AG04450 (cell line): ENCODE results near the gene FAM171A2. TPM values are rescaled to one million over a fixed set of nuclear protein-coding genes. Genes with fewer than 3 reads are reported as not detected.

Experiments
- CTCF ChIA-PET: fragments of 300-600, 350-600 bp; formaldehyde crosslinking; extraction: SDS; loops from one replicate; lab custom pipeline; 2022; ENCODE audit warnings: antibody characterized with exemption, inconsistent platforms; lab: Charles Lee
- POLR2A ChIA-PET: fragments of 350-600 bp; formaldehyde crosslinking; extraction: SDS; loops from one replicate; lab custom pipeline; 2021; ENCODE audit warnings: antibody characterized with exemption, inconsistent platforms; lab: Yijun Ruan, JAX
- DNase-seq: peaks from one replicate; pipeline ENCODE4 v3.0.0-alpha.2; 2011; ENCODE audit warnings: low read depth, low spot score
- H3K27ac ChIP-seq: one replicate; pipeline ENCODE4 v1.5.1; 2012; ENCODE audit warnings: low read depth, low read length, control low read depth
- H3K27me3 ChIP-seq: one replicate; pipeline ENCODE4 v1.6.0; 2012; ENCODE audit warnings: low read length; ENCODE audit not compliant: control insufficient read depth, insufficient read depth
- H3K4me3 ChIP-seq: 2 replicates; pipeline ENCODE4 v1.5.1; 2011; ENCODE audit warnings: mild to moderate bottlenecking, low read depth, low read length, control low read depth
- H3K9me3 ChIP-seq: 2 replicates; pipeline ENCODE4 v1.5.1; 2012; ENCODE audit warnings: low read length; ENCODE audit not compliant: control insufficient read depth, insufficient read depth
- polyA plus RNA-seq: library from polyadenylated mRNA; depleted of rRNA; stranded (reverse); fragments of >200 nt; gene quantifications from 2 replicates; pipeline ENCODE4 v1.2.3, GENCODE V29; 2011
- TF ChIP-seq, protein P1 (sequence below): IDR thresholded peaks from 2 replicates; pipeline ENCODE4 v1.5.1; 2011; ENCODE audit warnings: low read depth, low read length, control low read depth, inconsistent platforms

FAM171A2 gene
- polyA plus RNA-seq, 1 experiment, result 5.3 TPM

- no peak overlapping the region for H3K4me3 ChIP-seq
- ChIA-PET POLR2A (no interaction called here), CTCF (interaction anchor here (0.7 kb wide), 1 partner anchor 9 kb away, joined by 3 read pairs; no protein-coding TSS in a partner anchor)
- no peak overlapping the region for H3K27ac ChIP-seq
- peaks cover 2% of the 10 kb centered on the region; the same call in 1 of the 2 replicates for H3K9me3 ChIP-seq
- TF ChIP-seq, protein P1, sequence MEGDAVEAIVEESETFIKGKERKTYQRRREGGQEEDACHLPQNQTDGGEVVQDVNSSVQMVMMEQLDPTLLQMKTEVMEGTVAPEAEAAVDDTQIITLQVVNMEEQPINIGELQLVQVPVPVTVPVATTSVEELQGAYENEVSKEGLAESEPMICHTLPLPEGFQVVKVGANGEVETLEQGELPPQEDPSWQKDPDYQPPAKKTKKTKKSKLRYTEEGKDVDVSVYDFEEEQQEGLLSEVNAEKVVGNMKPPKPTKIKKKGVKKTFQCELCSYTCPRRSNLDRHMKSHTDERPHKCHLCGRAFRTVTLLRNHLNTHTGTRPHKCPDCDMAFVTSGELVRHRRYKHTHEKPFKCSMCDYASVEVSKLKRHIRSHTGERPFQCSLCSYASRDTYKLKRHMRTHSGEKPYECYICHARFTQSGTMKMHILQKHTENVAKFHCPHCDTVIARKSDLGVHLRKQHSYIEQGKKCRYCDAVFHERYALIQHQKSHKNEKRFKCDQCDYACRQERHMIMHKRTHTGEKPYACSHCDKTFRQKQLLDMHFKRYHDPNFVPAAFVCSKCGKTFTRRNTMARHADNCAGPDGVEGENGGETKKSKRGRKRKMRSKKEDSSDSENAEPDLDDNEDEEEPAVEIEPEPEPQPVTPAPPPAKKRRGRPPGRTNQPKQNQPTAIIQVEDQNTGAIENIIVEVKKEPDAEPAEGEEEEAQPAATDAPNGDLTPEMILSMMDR, result no peak
- H3K27me3 ChIP-seq, result peaks cover 2% of the 10 kb centered on the region
- DNase-seq, result no peak
Observed at GRCh38 chr17:44322236-44322895, 41.3 kb downstream of the FAM171A2 start.

- Histone ChIP-seq H3K27ac (no peak overlapping the region), H3K27me3 (peaks cover 9% of the 10 kb centered on the region), H3K9me3 (peaks cover 4% of the 10 kb centered on the region; the same call in 1 of the 2 replicates), H3K4me3 (no peak overlapping the region)
- CTCF ChIA-PET, result interaction anchor here (1.0 to 1.3 kb wide), 2 partner anchors 10 to 111 kb away, joined by 5 to 6 read pairs; no protein-coding TSS in a partner anchor
- DNase-seq, result no peak
- TF ChIP-seq, protein P1, result no peak
- POLR2A ChIA-PET, result no interaction called here
Observed at GRCh38 chr17:44321246-44322120, 42.2 kb downstream of the FAM171A2 start.

DNA sequence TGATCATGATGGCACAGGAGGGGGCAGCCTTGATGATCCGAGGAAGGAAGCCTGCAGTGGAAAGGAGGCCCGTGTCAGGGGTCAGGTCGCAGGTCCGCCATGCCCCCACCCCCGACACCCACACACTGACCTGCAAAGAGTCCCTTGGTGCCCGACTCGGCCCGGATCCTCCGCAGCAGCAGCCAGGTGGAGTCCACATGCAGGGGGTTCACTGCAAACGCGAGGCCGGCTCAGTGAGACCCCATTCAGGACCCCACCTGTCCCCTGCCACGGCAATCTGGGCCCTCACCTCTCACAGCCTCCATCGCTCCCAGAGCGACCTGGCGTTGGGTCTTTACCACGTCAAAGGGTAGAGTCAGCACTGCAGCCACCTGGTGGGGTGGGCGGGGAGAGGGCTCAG, 43.6 kb downstream of the FAM171A2 start:
- Histone ChIP-seq H3K9me3 (peaks cover 5% of the 10 kb centered on the region; the same call in 1 of the 2 replicates), H3K4me3 (no peak overlapping the region), H3K27ac (no peak overlapping the region), H3K27me3 (peaks cover 21% of the 10 kb centered on the region)
- POLR2A ChIA-PET, result no interaction called here
- CTCF ChIA-PET, result no interaction called here
- TF ChIP-seq, protein P1, result no peak
- DNase-seq, result no peak

DNA sequence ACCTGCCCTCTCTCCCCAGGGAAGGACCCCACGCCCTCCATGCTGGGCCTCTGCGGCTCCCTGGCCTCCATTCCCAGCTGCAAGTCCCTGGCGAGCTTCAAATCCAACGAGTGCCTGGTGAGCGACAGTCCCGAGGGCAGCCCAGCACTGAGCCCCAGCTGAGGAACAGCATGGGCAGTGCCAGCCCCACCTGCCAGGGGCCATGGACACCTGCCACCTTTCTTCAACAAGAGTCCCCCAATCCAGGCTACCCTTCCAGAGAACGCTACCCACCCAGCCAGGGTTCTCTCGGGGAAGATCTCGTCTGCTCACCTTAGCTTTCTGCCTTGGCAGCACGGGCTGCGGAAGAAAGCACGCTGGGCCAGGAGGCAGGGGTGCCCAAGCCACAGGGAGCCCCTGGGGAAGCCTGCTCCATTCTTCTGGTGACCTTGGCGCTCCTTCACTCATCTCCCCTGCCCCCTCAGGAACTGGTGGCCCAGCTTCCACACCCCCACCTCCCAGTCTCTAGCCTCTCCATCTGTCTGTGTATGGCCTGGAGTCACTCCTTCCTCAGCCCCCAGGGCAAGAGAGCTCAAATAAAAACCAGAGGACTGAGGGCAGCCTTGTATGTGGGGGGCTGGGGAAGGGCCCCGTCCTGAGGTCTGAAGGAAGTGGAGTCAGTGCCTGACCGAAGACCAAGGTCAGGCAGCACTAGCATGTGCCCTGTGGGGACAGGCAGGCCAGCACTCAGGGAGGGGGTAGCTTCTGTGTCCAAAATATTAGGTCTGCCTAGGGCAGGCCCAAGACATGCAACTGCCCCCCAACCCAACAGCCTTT, 45.4 kb downstream of the FAM171A2 start:
- Histone ChIP-seq H3K27ac (no peak overlapping the region), H3K9me3 (peaks cover 3% of the 10 kb centered on the region; the same call in 1 of the 2 replicates), H3K27me3 (peaks cover 36% of the 10 kb centered on the region), H3K4me3 (no peak overlapping the region)
- no peak for DNase-seq
- TF ChIP-seq, protein P1, result no peak
- POLR2A ChIA-PET, result interaction anchor here (0.6 kb wide), 1 partner anchor 96 kb away, joined by 3 read pairs; no protein-coding TSS in a partner anchor
- CTCF ChIA-PET, result interaction anchor here (1.0 kb wide), 1 partner anchor 108 kb away, joined by 3 read pairs; no protein-coding TSS in a partner anchor
